Measurements from ENCODE around the gene LRRC34.

LRRC34 gene

DNA sequence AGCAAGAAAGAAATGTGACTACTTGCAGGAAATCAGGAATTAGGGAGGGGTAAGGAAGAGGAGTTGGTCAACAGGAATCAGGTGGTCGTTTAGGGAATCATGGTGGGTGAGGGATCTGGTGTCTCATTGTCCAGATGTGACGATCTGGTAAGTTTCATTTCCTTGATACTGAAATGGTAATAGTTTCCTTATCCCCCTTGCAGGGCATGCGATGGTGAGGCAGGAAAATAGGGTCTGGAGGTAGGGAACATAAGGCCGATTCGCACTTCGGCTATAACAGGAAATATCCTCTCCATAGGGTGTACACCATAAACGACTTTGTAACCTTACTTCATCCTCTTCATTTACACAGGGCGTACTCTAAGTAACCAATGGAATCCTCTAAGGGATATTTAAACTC lies 574 bp upstream of the LRRC34 start:
- no peak for DNase-seq

DNA sequence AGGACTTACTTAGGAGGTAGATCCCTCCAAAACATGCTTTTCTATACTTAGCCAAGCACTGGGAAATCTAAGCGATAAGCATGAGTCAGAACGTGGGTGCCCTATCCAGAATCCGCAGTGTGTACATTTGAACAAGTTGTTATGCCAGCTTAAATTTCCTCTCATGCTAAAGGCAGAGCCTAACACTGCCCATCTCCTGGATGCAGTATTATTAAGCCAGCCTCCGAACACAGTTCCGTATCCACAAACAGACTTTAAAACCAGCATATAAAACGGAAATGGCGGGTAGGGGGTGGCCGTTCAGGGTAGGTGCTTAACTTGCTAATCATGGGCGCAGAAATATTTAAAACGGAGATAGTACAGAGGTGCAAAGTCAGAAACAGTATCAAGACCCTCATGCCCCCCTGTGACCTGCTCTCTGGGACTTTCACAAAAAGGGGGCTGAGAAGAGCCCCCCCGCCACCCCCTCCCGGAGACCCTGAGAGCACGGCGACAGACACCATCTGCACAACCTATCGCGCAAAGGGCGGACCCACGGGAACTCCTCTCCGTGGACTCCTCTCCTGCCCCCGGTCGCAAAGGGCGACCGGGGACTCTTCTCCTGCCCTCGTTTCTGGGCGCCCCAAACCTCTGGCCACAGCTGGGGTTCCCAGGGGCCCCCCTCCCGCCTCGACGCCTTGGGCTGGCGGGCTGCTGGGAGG lies 923 bp downstream of the LRRC34 start:
- DNase-seq, result no peak

DNA sequence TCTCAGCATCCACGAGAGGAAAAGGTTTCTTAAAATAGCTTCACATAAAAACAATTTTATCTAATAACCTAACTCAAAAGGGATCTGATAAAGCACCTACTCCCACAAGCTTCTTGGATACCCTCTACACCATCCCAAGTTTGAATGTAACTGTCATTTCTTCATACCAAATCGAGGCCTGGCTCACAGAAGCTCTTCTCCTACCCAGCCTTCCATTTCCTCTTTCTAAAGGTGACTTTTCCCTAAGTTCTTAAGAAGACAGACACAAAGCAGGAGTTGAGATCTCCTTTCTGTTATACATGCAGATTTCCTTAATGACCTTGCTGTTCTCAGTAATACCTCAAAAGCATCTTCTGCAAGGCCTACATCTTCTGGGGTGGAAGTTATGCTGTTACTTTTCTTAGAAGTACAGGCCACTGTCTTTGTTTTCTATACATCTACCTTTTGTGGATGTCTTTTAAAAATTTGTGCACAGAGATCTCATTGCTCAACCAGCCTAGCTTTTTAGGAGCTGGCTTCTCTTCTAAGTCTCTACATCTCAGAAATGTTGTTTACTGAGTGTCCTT lies 3.4 kb downstream of the LRRC34 start:
- DNase-seq, result no peak

DNA sequence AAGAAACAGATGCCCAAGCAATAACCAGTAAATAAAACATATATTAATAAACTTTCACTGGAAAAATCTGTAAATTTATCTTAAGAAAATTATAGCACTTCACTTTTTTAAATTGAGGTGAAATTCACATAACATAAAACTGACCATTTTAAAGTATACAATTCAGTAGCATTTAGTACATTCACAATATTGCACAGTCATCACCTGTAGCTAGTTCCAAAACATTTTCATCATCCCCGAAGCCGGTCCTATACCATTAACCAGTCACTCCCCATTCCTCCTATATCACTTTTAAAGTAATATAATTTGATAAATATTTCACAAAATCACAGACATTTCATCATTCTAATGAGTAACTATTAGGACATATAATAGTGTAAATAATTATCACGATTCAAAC lies 8.0 kb downstream of the LRRC34 start:
- no peak for DNase-seq

DNA sequence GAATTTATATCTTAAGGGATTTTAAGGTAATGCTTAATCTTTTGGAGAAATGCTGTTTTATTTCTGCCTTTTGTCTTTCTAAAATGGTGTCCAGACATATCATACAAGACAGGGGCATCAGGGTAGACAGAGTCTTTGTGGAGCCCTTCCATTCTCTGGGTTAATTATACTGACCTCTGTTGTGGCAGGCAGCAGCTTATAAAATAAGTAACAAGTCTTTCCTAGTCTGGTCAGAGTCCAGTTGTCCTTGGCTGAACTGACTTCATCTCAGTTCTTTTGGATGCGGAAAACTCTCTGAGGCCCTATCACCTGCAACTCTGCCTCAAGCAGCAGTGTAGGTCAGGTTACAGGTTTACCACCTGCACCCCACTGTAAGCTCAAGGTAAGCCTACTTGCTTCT lies 20.3 kb downstream of the LRRC34 start:
- DNase-seq, result no peak

DNA sequence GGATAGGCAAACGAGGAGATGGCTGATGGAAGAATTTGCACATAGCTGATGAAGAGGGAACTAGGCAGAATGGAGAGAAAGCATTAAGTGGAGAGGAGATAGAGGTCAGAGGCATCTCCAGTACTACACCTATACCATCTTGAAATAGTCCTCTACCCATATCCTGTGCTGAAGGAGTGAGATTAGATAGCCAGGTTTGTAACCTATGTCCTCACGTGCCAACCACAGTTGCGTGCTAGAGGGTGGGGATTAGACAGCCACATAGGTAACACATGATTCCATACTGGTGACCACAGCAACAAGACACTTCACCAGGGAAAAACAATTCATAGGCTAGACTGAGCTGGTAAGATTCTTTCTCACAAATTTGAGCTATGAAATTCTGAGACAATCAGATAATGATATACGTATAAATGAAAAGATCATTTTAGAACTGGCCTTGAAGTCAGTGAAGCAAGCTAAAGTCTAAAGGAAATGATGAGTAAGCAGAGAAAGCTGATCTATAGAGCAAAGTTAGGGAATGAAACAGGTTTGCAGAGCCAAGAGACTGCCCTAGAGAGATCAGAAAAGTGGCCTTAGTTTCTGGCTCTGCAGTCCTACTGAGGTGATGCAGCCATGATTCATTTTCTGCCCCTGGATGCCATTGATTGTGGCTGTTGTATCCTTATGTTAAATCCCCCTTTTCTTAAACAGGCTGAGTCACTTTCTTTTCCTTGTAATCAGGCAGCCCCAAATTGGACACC lies 21.8 kb downstream of the LRRC34 start:
- DNase-seq, result no peak

DNA sequence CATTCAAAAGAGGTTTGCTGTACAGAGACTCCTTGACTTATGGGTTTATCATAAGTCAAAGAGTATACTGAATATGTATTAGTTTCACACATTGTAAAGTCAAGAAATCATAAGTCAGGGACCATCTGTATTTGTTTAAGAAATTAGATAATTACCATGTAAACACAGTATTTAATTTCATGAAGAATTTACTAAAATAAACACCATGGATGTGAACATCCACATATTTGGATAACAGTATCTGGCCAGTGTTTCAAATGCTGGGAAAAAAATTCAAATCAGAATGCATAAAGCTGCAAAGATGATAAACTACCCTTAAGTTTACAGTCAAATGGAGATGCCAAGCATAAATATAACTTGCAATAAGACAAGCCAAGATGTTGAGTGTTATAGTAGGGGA lies 22.5 kb downstream of the LRRC34 start:
- DNase-seq, result no peak

DNA sequence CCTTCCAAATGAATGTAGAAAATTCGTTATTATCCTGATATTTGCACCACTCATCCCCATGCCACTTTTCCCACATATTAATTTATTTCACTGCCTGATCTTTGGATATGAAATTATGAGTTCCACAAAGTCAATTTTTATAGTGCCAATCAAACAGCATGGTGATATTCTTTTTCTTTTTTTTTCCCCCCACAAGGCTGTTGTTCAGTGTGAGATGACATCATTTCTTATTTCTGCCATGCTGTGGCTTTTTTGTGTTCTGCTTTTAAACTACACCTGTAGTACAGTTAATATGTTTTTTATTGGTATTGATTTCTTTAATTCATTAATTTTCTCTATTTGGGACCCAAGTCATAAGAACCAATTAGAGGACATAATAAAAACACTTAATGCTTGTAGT lies 24.9 kb downstream of the LRRC34 start:
- DNase-seq, result no peak

DNA sequence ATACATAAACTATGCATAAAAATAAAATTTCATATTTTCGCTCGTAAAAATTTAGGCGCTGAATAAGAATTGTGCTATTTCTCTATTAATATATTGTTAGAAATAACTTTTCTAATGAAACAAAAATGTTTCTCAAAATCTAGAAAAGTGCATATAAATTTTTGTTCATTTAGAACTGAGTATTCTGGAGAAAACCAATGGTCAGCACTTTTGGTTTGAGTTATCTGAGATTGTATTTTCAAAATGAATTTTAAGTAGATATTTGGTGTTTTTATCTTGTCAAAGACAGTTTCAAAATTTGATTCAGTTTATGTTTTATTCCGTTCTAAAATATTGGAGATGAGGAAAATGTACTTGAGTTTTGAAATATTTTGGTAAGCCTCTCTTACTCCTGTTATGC lies 25.6 kb downstream of the LRRC34 start:
- no peak for DNase-seq

DNA sequence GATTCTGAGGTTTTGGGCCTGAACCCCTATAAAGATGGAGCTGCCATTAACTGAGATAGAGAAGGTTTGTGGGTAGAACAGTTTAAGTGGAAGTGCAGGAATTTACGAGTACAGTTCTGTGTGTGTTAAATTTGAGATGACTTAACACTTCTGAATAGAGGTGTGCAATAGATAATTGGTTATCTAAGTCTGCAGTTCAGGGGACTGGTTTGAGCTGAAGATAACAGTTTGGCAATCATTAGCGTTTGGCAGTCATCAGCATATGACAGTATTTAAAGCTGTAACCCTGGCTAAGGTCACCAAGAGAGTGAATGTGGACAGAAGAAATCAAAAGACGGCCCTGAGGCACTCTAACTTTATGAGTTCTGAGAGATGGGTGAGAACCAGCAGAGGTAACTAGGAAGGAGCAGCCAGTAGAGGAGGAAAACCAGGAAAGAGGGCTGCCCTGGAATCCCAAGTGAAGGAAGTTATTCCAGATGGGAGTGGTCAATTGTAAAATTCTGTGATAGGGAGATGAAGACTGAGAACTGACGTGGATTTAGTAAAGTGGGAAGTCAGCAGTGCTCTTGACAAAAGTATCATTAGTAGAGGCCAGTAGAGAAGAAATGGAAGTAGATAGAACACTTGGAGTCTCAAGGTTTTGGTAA lies 31.4 kb downstream of the LRRC34 start:
- DNase-seq, result no peak

DNA sequence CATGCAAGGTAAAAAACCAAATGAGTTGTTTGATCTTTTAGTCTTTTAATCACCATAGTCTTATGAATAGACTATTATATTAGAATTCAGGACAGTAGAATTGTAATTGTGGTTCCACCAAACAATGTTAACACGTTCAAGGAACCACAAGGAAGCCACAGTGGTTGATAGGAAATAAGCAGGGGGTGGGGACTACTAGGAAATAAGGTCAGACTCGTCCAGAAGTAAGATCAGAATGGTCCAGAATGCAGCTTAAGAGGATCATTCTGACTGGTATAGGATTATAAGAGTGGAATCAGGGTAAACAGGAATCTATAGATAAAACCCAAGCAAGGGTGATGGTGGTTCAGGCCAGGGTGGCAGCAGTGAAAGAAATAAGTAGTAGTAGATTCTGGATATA lies 32.0 kb downstream of the LRRC34 start:
- DNase-seq, result no peak

DNA sequence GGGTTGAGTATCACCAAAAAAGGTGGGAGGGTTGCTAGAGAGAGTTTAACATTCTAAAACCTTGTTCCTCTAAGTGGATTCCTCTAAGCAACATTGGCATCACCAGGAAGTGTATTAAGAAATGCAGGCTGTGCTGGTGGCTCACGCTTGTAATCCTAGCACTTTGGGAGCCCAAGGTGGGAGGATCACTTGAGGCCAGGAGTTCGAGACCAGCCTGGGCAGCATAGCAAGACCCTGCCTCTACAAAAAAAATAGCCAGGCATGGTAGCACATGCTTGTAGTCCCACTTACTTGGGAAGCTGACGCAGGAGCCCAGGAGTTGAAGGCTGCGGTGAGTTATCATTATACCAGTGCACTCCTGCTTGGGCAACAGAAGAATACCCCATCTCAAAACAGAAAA lies 34.9 kb downstream of the LRRC34 start:
- no peak for DNase-seq

DNA sequence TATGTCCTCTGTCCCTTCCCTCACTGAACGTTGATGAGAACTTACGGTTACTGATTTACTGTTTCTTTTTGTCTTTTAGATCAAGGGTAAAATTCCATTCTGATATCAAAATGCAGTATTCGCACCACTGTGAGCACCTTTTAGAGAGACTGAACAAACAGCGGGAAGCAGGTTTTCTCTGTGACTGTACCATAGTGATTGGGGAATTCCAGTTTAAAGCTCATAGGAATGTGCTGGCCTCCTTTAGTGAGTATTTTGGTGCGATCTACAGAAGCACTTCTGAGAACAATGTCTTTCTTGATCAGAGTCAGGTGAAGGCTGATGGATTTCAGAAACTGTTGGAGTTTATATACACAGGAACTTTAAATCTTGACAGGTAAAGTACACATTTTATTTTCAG lies 38.5 kb downstream of the LRRC34 start:
- DNase-seq, result no peak

DNA sequence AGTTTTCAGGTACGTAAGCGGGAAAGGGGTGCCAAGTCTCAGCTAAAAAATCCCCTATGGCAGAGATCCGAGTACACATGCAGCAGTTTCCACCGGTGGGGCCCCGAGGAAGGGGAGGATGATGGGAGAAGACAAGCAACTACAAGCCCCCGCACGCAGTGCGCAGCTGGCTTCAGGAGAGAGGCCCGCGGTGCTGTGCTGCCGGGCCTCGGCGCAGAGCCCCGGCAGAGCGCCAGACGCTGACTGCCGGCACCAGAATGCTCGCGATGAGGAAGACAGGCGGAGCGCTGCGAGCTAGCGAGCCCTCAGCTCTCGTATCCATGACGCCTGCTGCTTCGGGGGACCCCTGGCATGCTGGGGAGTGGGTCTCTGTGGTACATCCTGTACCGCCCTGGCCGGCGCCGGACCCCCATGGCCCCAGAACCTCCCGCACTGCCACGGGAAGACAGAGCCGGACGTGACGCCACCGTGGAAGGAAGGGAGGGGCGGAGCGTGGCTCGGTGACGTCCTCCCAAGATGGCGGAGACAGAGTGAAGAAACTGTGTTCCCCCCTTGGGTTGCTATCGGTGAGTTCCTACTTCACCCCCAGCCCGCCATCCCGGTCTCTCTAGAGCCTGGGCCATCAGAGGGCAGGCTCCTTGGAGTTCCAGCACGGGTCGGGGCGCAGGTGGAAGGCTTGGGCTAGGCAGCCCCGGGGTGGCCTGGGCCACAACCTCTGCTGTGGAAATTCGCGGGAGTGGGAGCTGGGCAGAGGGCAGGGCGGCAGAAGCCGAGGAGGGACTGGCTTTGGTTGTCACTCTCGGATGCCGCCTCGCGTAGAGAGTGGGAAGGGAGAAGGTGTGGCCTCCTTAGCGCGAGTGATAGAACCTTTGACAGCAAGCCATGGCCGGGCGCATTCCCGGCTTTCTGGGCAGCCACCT lies 39.5 kb downstream of the LRRC34 start, which contains the start of gene MYNN:
MYNN (plus strand) TSS at position 500 of the 920 bp plus-strand sequence. CDS start 900 bp downstream, outside the sequence.
- DNase-seq, result peak; percentile 93

DNA sequence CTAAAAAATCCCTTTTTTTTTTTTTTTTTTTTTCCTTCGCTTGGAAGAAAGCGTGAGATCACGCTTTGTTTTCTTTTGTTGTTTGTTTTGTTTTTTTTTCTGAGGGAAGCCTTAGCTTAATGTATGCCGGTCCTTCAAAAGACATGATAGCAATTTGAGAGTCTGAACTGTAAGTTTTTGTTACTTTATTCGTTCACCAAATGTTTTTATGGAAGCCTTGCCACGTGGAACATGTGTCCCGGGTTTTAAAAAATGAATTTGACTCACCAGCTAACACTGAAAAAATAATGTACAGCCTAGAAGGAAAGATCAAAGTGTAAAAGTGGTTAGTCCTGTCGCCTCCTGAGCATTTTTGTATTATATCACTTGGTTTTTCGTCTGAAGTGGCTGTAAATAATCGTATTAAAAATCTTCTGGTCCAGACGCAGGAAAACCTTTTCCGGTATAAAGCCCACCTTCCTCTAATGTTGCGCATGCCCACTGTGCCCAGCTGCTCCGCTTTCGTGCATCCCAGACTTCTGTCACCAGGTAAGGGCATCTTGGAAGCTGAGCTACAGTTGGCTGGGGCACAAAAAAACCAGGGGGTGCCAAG lies 40.3 kb downstream of the LRRC34 start:
- DNase-seq, result no peak

DNA sequence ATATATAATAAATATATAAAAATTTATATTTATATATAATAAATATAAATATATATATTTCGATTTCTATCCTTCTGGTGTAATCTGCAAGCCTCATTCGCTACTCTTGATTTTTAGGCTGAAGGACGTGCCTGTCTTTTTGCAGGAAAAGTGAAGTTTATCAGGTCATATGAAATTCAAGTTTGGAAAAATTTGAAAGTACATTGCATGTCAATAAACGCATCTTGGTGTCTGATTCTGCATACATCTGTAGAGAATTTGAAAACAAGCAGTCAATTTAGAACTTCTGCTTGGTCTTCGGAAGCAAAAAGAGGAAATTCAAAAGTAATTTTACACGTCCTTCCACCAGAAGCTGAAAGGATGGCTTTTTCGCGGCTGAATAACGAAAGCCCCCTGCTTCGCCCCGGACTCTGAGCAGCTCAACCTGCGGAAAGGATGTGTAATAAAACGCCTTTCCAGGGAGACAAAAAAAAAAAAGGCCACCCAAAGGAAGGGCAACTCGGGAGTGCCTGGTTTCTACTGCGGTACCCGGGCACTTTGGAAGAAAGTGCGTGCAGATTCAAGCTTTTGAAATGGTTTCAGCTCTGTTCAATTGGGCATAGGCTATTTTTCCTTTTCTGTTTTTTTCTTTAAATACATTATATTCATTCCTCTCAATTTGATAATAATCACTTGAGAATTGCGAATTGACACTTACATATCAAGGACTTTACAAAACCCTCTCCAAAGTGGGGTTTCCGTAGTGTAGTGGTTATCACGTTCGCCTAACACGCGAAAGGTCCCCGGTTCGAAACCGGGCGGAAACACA lies 41.0 kb downstream of the LRRC34 start:
- DNase-seq, result peak; percentile 81

DNA sequence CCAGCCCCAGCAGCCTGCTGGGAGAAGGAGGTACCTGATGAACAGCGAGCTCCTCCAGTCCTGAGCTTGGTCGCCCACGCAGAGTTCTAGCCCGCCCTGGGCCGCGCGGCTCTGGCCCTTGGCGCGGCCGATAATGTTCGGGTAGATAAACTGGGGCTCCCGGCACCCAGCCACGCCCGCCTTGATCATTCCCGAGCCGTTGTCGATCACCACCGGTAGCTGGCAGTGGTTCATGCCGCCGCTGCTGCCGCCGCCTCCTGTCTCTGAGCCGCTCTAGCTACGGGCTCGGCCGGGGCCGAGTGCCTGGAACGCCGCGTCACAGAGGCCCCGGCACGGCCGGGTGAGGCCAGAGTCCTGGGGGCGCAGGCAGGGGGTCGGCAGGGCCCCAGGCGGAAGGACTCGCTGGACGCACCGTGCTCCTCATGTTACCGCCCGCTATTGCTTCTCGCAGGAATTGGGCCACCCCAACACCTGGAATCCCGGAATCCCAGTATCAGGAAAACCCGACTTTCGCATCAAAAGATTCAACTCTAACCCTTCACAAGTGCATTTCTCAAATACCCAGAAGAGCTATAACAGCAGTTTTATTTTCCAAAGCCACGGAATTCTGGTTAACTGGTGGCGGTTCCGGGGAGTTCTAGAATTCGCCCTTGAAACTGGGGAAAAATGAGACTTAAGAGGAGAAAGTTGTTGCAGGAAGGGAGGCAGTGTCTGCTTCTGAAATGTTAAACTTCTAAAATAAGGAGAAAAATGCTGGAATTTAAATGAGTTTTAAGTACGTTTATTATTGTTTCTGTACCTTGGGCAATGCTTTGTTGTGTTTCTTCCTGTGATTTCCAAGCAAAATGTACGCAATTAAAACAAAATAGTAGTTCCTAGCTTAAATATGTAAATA lies 43.2 kb downstream of the LRRC34 start, which contains the start of gene ACTRT3:
ACTRT3 (minus strand) TSS at position 275 of the 895 bp plus-strand sequence; CDS start at position 234, 41 bp downstream.
- peak; percentile 85 for DNase-seq

DNA sequence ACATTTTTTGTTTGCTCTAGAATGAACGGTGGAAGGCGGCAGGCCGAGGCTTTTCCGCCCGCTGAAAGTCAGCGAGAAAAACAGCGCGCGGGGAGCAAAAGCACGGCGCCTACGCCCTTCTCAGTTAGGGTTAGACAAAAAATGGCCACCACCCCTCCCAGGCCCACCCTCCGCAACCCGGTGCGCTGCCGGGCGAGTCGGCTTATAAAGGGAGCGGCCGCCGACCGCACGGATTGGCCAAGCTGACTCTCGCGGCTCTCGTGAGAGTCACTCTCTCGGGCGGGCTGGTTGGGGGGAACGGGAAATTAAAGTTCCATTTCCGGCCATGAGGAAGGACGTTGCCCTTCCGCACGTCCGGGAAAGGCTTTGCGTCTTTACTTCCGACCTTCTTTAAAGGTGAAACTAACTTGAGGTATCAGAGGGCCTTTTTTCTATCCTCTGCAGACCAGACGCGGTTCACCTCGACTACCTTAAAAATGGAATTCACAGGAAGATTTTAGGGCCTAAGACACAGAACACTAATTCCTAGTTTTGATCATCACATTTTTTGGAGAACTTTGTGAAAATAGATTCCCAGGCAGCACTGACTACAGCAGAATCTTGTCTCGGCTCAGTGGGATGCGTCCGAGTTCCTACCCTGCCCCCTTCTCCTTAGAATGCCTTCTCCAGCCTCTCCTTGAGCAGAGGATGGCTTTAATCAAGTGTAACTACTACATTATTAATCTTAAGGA lies 47.7 kb downstream of the LRRC34 start, which contains the start of gene TERC:
TERC (minus strand) TSS at position 179 of the 731 bp plus-strand sequence.
- DNase-seq, result peak; percentile 94

DNA sequence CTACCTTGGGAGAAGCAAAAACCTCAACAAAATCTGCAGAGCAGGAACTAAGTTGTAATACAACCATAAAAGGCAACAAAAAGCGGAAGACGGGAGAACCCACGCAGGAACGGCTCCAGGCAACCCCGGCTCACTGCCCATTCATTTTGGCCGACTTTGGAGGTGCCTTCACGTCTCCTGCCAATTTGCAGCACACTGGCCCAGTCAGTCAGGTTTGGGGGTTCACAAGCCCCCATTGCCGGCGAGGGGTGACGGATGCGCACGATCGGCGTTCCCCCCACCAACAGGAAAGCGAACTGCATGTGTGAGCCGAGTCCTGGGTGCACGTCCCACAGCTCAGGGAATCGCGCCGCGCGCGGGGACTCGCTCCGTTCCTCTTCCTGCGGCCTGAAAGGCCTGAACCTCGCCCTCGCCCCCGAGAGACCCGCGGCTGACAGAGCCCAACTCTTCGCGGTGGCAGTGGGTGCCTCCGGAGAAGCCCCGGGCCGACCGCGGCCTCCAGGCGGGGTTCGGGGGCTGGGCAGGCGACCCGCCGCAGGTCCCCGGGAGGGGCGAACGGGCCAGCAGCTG lies 48.3 kb downstream of the LRRC34 start:
- peak; percentile 86 for DNase-seq

All from activated CD8-positive, alpha-beta memory T cell treated with anti-CD3 and anti-CD28 coated beads, Interleukin-2, amount 50 U/mL, for 48 hours (primary cell).